Muscle layer of duodenum (tissue), 2 donors: ENCODE results near the gene CACNB4.

Source experiments
- H3K27ac ChIP-seq: one replicate; pipeline ENCODE4 v1.7.0; 2013; ENCODE audit warnings: mild to moderate bottlenecking, low read length
- H3K27me3 ChIP-seq: one replicate; pipeline ENCODE4 v1.7.0; 2013; ENCODE audit warnings: low read depth, mild to moderate bottlenecking, control low read depth, low read length
- H3K36me3 ChIP-seq, 2 donors: one replicate each; pipeline ENCODE4 v1.7.0; 2013; ENCODE audit warnings: low read length in 2 of 2, control low read depth in 1 of 2, mild to moderate bottlenecking in 1 of 2; ENCODE audit not compliant: insufficient read depth in 2 of 2, control insufficient read depth in 1 of 2
- H3K4me1 ChIP-seq, 2 donors: one replicate each; pipeline ENCODE4 v1.7.0; 2013; ENCODE audit warnings: low read length in 2 of 2, mild to moderate bottlenecking in 2 of 2, control low read depth in 1 of 2, moderate library complexity in 1 of 2; ENCODE audit not compliant: insufficient read depth in 2 of 2, control insufficient read depth in 1 of 2
- H3K4me3 ChIP-seq, 2 donors: one replicate each; pipeline ENCODE4 v1.7.0; 2013; ENCODE audit warnings: low read length in 2 of 2, low read depth in 1 of 2, mild to moderate bottlenecking in 1 of 2
- H3K9me3 ChIP-seq, 2 donors: one replicate each; pipeline ENCODE4 v1.7.0; 2013; ENCODE audit warnings: low read length in 2 of 2, control low read depth in 1 of 2, mild to moderate bottlenecking in 1 of 2; ENCODE audit not compliant: control insufficient read depth in 1 of 2
- donor health status: healthy.

CACNB4 gene

DNA sequence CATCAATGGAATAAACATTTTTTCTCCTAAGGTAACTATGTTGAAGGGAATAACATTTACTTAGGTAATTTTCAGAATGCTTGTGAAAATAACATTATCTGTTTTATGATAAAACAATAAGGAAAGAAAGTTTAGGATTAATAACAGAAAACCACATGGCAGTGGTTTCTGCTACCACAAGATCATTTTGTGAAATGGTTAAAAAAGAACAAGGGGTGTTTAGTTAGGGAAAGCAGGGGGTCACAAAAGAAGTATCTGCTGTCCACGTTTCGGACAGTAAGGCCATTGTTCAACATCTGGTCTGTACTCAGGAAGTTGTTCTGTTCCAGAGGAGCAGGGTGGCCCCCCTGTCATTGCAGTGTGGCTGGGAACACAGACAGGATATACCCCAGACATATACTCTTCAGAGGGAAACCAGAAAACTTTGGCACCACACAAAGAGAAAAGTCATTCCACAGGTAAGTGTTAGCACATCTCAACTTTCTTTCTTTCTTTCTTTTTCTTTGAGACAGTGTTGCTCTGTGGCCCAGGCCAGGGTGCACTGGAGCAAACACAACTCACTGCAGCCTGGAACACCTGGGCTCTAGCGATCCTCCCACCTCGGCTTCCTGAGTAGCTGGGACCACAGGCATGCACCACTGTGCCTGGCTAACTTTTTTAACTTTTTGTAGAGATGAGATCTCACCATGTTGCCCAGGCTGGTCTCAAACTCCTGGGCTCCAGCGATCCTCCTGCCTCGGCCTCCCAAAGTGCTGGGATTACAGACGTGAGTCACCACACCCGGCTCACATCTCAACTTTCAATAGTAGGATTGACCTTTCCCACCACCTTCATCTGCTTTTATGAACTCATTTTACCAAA lies 255.8 kb downstream of the CACNB4 start:
- H3K4me1 ChIP-seq: peaks cover 0 to 2% of the 10 kb centered on the region in 2 donors
- H3K9me3 ChIP-seq: no peaks in the 10 kb centered on the region
- no peaks in the 10 kb centered on the region for H3K27me3 ChIP-seq
- no peak overlapping the region for H3K4me3 ChIP-seq
- H3K36me3 ChIP-seq: no peaks in the 10 kb centered on the region
- no peak overlapping the region for H3K27ac ChIP-seq

DNA sequence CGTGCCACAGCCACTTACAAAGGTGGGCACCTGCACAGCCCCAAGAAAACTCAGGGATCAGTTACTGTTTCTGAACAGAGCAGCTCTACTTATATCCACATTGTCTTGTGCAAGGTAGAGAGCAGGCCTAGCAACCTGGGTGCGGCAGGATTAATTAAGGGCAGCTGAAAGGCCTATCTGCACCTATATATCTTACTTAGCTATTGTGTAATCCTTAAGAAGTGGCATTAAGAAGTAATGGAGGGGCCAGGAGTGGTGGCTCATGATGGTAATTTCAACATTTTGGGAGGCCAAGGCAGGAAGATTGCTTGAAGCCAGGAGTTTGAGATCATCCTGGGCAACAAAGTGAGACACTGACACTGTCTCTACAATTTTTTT lies 257.8 kb downstream of the CACNB4 start:
- no peak overlapping the region for H3K4me3 ChIP-seq
- H3K4me1 ChIP-seq: peaks cover 0 to 2% of the 10 kb centered on the region in 2 donors
- no peak overlapping the region for H3K27ac ChIP-seq
- no peaks in the 10 kb centered on the region for H3K27me3 ChIP-seq
- no peaks in the 10 kb centered on the region for H3K36me3 ChIP-seq
- no peaks in the 10 kb centered on the region for H3K9me3 ChIP-seq

DNA sequence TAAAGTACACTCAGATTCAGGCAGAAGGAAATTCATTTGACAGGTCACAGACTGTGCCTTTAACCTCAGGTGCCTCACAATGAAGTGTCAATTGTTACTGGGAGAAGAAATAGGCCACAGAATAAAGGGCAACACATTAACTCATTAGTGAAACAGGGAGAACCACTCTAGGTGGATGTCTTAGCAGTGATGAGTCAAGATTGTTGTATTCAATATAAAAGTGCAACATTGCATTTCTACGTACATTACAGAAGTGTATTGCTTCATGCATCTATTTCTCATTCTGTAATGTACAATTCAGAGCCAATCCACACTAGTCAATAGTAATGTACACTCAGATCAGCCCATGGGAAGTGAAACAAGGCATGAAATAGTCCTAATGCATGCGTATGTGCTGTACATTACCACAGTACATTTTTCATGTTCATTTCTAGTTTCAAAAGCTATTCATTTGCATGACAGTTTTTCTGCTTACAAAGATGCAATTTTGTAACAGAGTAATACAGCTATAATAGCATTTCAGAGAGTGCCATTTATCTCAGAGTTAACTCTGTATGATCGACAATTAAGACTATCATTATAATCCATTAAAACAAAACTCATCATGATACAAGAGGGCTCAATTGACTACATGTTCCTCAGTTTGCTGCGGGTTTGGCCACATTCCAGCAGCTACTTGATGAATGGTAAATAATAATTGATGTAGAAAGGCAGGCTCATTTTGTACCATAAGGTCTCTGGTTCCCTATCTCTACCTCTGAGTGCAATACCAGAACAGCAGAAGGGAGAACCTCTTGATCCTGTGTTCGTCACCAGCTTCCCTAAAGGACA lies 258.4 kb downstream of the CACNB4 start:
- Histone ChIP-seq H3K4me3 (no peak overlapping the region), H3K4me1 (peaks cover 0 to 2% of the 10 kb centered on the region in 2 donors), H3K27ac (no peak overlapping the region), H3K9me3 (no peaks in the 10 kb centered on the region), H3K36me3 (no peaks in the 10 kb centered on the region), H3K27me3 (no peaks in the 10 kb centered on the region)

DNA sequence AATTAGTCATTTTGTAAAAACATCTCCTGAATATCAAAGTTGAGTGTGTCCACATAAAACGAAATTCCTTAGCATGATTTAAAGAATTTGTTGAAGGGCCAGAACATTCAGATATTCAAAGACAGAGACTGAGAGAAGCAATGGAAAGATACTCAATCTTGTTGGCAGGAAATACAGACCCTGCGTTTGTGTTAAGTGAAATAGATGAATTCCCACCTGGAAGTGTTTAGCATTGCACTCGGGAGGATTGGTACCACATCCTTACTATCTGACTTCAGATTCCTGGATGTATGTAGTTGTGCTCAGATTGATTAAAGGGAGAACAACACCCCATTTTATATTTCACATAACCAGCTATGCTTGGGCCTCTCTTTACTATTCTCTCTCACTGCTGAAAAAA lies 260.9 kb downstream of the CACNB4 start:
- H3K27ac ChIP-seq: no peak overlapping the region
- no peaks in the 10 kb centered on the region for H3K36me3 ChIP-seq
- no peaks in the 10 kb centered on the region for H3K27me3 ChIP-seq
- H3K9me3 ChIP-seq: no peaks in the 10 kb centered on the region
- peaks cover 0 to under 1% of the 10 kb centered on the region in 2 donors for H3K4me1 ChIP-seq
- H3K4me3 ChIP-seq: no peak overlapping the region

DNA sequence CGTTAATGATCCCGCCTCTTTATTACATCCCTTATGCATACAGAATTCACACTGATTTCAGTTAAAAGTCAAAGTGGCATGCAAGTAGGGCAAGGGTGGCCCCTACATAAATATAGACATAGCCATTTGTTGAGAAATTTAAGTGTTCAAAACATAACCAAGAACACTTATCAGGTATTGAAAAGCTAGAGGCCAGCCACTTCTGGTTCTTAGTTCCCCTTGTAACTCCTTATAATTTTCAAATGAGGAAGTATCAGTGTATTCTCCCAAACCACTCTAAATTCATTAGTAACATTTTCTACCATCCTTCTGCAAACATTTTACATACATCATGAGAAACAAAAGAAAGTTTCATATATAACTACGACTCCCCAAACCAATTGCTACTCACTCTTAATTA lies 264.9 kb downstream of the CACNB4 start:
- no peaks in the 10 kb centered on the region for H3K27me3 ChIP-seq
- no peaks in the 10 kb centered on the region for H3K9me3 ChIP-seq
- H3K36me3 ChIP-seq: no peaks in the 10 kb centered on the region
- no peak overlapping the region for H3K27ac ChIP-seq
- no peaks in the 10 kb centered on the region for H3K4me1 ChIP-seq
- no peak overlapping the region for H3K4me3 ChIP-seq

DNA sequence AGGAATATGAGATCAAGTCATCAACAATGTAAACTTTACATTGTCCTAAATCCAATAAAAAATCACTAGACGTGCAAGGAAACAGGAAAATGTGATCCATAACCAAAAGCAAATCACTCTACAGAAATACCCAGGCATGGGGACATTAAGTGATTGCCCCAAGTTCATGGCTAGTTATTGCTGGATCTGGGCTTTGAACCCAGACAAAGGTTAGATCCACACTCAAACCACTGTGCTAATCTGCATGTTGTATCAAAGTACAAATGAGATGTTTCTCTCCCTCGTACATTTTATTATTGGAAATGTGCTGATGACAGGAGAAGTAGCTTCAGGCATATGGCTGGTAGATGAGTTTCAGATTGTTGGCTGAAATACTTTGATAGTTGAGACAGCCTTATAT lies 267.9 kb downstream of the CACNB4 start:
- H3K27ac ChIP-seq: no peak overlapping the region
- H3K27me3 ChIP-seq: no peaks in the 10 kb centered on the region
- no peaks in the 10 kb centered on the region for H3K9me3 ChIP-seq
- H3K36me3 ChIP-seq: no peaks in the 10 kb centered on the region
- H3K4me1 ChIP-seq: peaks cover 0 to 13% of the 10 kb centered on the region in 2 donors
- no peak overlapping the region for H3K4me3 ChIP-seq

DNA sequence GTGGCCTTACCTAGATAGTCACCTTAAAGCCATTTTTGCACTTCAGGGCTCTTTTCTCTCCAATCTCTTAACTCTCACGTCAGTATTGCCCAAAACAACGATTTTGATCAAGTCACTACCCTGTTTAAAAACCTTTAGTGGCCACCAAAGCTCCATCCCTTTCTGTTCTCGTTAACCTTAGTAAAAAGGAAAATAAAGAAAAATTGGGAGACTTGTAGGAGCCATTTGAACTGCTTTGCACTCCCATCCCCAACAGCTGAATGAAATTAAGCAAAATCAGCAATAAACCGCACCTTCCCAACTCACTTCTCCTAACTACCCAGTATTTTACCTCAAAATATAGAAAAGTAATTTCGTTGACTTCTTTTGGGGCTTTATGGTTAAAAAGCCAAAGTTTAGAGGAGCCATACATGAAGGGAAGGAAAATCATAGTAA lies 269.9 kb downstream of the CACNB4 start:
- H3K4me1 ChIP-seq: peaks cover 4 to 24% of the 10 kb centered on the region in 2 donors
- H3K36me3 ChIP-seq: no peaks in the 10 kb centered on the region
- no peaks in the 10 kb centered on the region for H3K9me3 ChIP-seq
- peak overlapping the region; percentile 89 for H3K27ac ChIP-seq
- H3K27me3 ChIP-seq: no peaks in the 10 kb centered on the region
- H3K4me3 ChIP-seq: peak overlapping the region; percentile 95 to 97

DNA sequence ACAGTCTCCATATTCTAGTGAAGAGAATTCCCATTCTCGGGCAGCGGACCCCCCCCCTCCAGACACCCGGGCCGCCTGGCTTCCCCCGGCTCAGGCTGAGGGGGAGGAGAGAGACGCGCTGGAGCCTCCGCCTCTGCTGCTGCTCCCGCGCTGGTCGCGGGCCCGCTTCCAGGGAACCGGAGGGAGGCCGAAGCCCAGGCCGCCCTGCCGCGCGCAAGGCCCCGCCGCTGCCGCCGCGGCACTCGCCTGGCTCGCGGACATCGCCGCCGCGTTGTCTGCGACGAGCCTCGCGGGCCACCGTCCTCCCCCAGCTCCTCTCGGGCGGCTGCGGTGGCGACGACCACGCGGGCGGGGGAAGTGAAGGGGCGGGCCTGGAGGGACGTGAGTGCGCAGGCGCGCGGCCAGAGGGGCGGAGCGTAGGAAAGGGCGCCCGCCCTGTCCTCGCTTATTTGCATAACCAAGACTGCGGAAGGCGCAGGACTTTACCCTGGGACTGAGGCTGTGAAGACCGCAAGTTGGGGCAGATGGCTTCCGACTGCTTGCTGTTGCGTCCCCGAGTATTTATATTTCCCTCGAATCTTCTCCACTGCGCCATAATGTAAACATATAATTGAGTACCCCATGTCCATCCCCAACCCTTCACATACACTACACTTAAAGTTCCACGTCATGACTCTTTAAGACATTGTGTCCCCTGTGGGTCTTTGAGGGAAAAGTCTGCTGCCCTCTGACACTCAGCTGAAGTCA lies 270.5 kb downstream of the CACNB4 start, which contains the start of gene ARL5A:
Gene ARL5A, minus strand, starts transcription at position 279 of the 747 bp plus-strand sequence. Its CDS starts 245 bp downstream, at position 34.
- Histone ChIP-seq H3K4me3 (peak within 1 kb of the TSS; percentile 95 to 97), H3K27ac (peak within 1 kb of the TSS; percentile 89), H3K36me3 (no peaks in the 10 kb centered on the region), H3K27me3 (no peaks in the 10 kb centered on the region), H3K9me3 (no peaks in the 10 kb centered on the region), H3K4me1 (peaks cover 4 to 28% of the 10 kb centered on the region in 2 donors)

DNA sequence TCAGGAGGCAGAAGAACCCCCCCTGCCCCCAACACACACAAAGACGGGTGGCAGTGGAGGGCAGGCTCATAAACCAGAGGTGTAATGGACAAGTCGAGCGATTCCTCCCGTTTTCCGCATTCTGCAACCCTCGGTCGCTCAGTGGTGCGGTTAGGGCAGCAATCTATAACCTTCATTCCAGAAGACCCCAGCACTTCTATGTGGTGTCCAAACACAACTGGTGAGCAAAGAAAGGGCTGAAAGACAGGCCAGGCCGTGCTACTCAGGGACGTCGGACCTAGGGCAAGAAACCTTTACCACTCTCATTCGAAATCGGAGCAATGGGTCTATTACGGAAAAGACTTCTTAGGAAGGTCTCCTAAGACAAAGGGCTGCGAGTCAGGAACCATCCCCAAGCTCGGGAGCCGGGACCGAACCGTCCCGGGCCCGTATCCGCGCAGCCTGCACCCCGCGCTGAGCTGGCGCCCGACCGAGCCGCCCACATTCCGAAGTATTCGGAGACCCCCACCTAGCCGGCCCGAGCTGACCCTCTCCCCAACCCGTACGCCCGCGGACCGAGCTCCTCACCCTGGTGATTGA lies 271.2 kb downstream of the CACNB4 start:
- peaks cover 4 to 32% of the 10 kb centered on the region in 2 donors for H3K4me1 ChIP-seq

DNA sequence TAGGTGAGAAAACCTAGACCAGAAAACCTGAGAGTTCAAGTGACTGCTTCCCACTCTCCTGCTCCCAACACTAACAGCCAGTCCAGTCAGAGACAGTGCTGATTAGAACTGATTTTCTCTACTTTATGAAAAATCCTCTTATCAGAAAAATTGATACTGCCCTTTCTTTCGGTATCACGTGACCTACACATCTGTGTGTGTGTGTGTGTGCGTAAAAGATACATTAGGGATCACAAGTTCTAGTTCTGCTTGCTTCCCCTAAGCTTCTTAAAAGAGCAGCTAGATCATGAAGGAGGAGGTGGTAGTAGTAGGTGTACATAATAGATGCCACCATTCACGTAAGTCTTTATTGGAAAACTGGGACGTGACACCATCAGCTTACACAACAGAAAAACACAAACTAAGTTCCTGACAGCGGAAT lies 272.1 kb downstream of the CACNB4 start:
- no peaks in the 10 kb centered on the region for H3K9me3 ChIP-seq
- H3K27ac ChIP-seq: no peak overlapping the region
- H3K4me3 ChIP-seq: peak overlapping the region; percentile 95 to 97
- no peaks in the 10 kb centered on the region for H3K27me3 ChIP-seq
- no peaks in the 10 kb centered on the region for H3K36me3 ChIP-seq
- peaks cover 4 to 32% of the 10 kb centered on the region in 2 donors for H3K4me1 ChIP-seq

More for the DNA sequence above, 271.2 kb downstream of the CACNB4 start:
- Histone ChIP-seq H3K27ac (peak overlapping the region; percentile 37), H3K36me3 (no peaks in the 10 kb centered on the region), H3K4me3 (peak overlapping the region; percentile 95 to 97), H3K9me3 (no peaks in the 10 kb centered on the region), H3K27me3 (no peaks in the 10 kb centered on the region)
